Uterus (tissue), 4 donors: Measurements from ENCODE around the gene RC3H1. TPM values are rescaled to one million over a fixed set of nuclear protein-coding genes. Genes with fewer than 3 reads are reported as not detected.

Experiments
- DNase-seq, 2 donors: peaks; one replicate each; pipeline ENCODE4 v3.0.0-alpha.2; 2019 to 2020
- H3K27ac ChIP-seq, 2 donors: fragments of 200-600 bp; sonication (generic); 1 replicate in 1 of 2; 2 replicates in 1 of 2; pipeline ENCODE4 v1.5.1; 2016 to 2018
- H3K27me3 ChIP-seq, 2 donors: fragments of 200-600 bp; sonication (generic); one replicate each; pipeline ENCODE4 v1.5.1; 2018 to 2019; ENCODE audit warnings: control low read depth in 1 of 2
- H3K36me3 ChIP-seq, 2 donors: fragments of 200-600 bp; sonication (generic); one replicate each; pipeline ENCODE4 v1.5.1; 2019; ENCODE audit warnings: control low read depth in 1 of 2
- H3K4me1 ChIP-seq, 2 donors: fragments of 200-600 bp; sonication (generic); one replicate each; pipeline ENCODE4 v1.5.1; 2018 to 2019; ENCODE audit warnings: control low read depth in 1 of 2
- H3K4me3 ChIP-seq, 2 donors: fragments of 200-600 bp; sonication (generic); 1 replicate in 1 of 2; 2 replicates in 1 of 2; pipeline ENCODE4 v1.5.1; 2018 to 2019; ENCODE audit warnings: mild to moderate bottlenecking in 1 of 2
- H3K9me3 ChIP-seq, 2 donors: fragments of 200-600 bp; sonication (generic); one replicate each; pipeline ENCODE4 v1.5.1; 2019; ENCODE audit warnings: control low read depth in 1 of 2
- POLR2A ChIP-seq, 2 donors: fragments of 450-650 bp; IDR thresholded peaks; one replicate each; pipeline ENCODE4 v1.6.1; 2016; ENCODE audit warnings: antibody characterized with exemption in 2 of 2, mild to moderate bottlenecking in 1 of 2, moderate library complexity in 1 of 2
- intact Hi-C: fragments of 100-400 bp; cut with DNase I; formaldehyde crosslinking; loops from one replicate; pipeline ENCODE4 v1.15.1; 2023; ENCODE audit warnings: low total_unique reads
- total RNA-seq, 4 donors: library from RNA; depleted of rRNA in 3 of 4; stranded (reverse); fragments of >200 nt in 3 of 4; gene quantifications; one replicate each; pipeline versions ENCODE4 v1.1.0 to v1.2.4, GENCODE V29; 2014 to 2023
- TF ChIP-seq, protein P1 (sequence below), 4 experiments: fragments of 200-600 bp in 2 of 4; fragments of 450-650 bp in 2 of 4; sonication (generic) in 2 of 4; IDR thresholded peaks; one replicate each; pipeline ENCODE4 v1.5.1; 2016 to 2019; ENCODE audit warnings: antibody characterized with exemption in 4 of 4, mild to moderate bottlenecking in 2 of 4, moderate library complexity in 1 of 4
- donor health status: DM: yes; HTN: yes; CAD: no.

The RC3H1 gene
- total RNA-seq, 4 donors from 2014 or later = 15.9 to 45.7 (median 32.7) TPM

DNA sequence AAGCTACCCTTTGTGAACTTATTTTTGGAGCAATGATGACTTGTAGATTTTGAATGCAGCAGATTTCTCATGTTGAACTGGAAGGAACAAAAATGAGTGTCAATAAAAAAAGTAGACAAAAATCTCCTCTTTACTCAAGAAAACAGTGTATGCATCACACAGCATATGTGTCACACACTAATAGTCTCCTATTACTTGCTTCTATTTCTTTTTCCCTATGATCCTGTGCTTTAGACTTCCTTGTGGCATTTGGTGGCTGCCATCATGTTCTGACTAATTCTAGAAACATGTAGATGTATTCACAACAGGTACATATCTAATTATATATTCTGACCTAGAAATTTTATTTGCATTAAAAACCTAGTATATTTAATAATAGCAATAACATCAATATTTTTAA is 14.3 kb downstream of the RC3H1 start:
- intact Hi-C loops = no loop called here
- Histone ChIP-seq H3K36me3 (no peaks in the 10 kb centered on the region), H3K27ac (no peak overlapping the region), H3K9me3 (no peaks in the 10 kb centered on the region), H3K4me3 (no peak overlapping the region), H3K4me1 (no peaks in the 10 kb centered on the region), H3K27me3 (no peaks in the 10 kb centered on the region)
- no peak for TF ChIP-seq POLR2A (IDR thresholded peaks at IDR 0.05)
- TF ChIP-seq, protein P1, sequence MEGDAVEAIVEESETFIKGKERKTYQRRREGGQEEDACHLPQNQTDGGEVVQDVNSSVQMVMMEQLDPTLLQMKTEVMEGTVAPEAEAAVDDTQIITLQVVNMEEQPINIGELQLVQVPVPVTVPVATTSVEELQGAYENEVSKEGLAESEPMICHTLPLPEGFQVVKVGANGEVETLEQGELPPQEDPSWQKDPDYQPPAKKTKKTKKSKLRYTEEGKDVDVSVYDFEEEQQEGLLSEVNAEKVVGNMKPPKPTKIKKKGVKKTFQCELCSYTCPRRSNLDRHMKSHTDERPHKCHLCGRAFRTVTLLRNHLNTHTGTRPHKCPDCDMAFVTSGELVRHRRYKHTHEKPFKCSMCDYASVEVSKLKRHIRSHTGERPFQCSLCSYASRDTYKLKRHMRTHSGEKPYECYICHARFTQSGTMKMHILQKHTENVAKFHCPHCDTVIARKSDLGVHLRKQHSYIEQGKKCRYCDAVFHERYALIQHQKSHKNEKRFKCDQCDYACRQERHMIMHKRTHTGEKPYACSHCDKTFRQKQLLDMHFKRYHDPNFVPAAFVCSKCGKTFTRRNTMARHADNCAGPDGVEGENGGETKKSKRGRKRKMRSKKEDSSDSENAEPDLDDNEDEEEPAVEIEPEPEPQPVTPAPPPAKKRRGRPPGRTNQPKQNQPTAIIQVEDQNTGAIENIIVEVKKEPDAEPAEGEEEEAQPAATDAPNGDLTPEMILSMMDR (IDR thresholded peaks at IDR 0.05) = no peak
- no peak for DNase-seq

DNA sequence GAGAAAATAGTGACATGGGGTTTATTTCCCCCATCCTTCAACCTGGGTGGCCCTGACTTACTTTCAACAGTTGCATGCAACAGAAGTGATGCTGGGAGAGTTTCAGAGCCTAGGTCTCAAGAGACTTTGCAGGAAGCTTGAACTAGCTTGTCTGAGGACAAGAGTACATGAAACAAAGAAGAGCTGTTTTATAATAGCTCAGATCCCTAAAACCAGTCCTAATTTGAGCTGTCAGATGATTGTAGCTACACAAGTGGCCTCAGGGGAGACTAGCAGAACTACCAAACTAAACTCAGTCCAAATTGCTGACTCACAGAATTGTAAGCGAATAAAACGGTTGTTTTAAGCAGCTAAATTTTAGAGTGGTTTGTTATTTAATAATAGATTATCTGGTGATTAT is 17.1 kb downstream of the RC3H1 start:
- Histone ChIP-seq H3K36me3 (no peaks in the 10 kb centered on the region), H3K9me3 (no peaks in the 10 kb centered on the region), H3K4me3 (no peak overlapping the region), H3K27ac (no peak overlapping the region), H3K27me3 (no peaks in the 10 kb centered on the region), H3K4me1 (peaks cover 0 to 7% of the 10 kb centered on the region in 2 donors)
- no peak for DNase-seq
- TF ChIP-seq, protein P1 (IDR thresholded peaks at IDR 0.05) = no peak
- TF ChIP-seq POLR2A (IDR thresholded peaks at IDR 0.05) = no peak
- intact Hi-C loops = no loop called here

- no peak for TF ChIP-seq POLR2A (IDR thresholded peaks at IDR 0.05)
- TF ChIP-seq, protein P1 (IDR thresholded peaks at IDR 0.05) = no peak
- no peaks in the 10 kb centered on the region for H3K36me3 ChIP-seq
- no peak overlapping the region for H3K27ac ChIP-seq
- peaks cover 2 to 7% of the 10 kb centered on the region in 2 donors for H3K4me1 ChIP-seq
- H3K27me3 ChIP-seq = no peaks in the 10 kb centered on the region
- no peak overlapping the region for H3K4me3 ChIP-seq
- intact Hi-C loops = no loop called here
- DNase-seq = no peak
- H3K9me3 ChIP-seq = no peaks in the 10 kb centered on the region
These were observed 18.3 kb downstream of the RC3H1 start for GRCh38 chr1:174003867-174004266.

- H3K4me3 ChIP-seq = no peak overlapping the region
- TF ChIP-seq, protein P1 (IDR thresholded peaks at IDR 0.05) = no peak
- no peak for TF ChIP-seq POLR2A (IDR thresholded peaks at IDR 0.05)
- DNase-seq = no peak
- H3K9me3 ChIP-seq = no peaks in the 10 kb centered on the region
- intact Hi-C loops = no loop called here
- H3K36me3 ChIP-seq = no peaks in the 10 kb centered on the region
- peaks cover 6 to 7% of the 10 kb centered on the region in 2 donors for H3K4me1 ChIP-seq
- no peaks in the 10 kb centered on the region for H3K27me3 ChIP-seq
- no peak overlapping the region for H3K27ac ChIP-seq
These were observed 20.6 kb downstream of the RC3H1 start for GRCh38 chr1:174001573-174001972.

DNA sequence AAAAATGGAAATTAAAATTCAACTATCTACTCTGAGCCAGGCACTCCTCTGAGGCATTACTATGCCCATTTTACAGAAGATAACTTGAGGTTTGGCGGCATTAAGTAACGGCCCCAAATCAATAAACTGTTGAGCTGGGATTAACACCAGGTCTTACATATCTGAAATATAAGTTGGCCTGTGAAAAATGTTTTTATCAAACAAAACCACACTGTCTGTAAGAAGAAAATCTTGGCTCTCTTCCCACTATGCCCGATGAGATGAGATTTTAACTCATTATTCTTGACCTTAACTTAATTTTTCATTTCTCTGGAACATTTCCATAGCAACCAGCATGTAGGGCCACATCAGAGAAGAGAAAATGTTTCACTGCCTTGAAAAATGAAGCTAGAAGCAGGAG is 21.8 kb downstream of the RC3H1 start:
- intact Hi-C loops = no loop called here
- TF ChIP-seq, protein P1 (IDR thresholded peaks at IDR 0.05) = no peak
- no peak for TF ChIP-seq POLR2A (IDR thresholded peaks at IDR 0.05)
- no peak overlapping the region for H3K27ac ChIP-seq
- H3K27me3 ChIP-seq = no peaks in the 10 kb centered on the region
- H3K36me3 ChIP-seq = no peaks in the 10 kb centered on the region
- DNase-seq = no peak
- no peak overlapping the region for H3K4me3 ChIP-seq
- H3K4me1 ChIP-seq = peaks cover 6 to 7% of the 10 kb centered on the region in 2 donors
- no peaks in the 10 kb centered on the region for H3K9me3 ChIP-seq
